ENCODE measurements around the gene ABHD1.
"Not testable (repeated sequence)": the region's sequence is repeated elsewhere in the genome, so short reads cannot be mapped to it uniquely, and the experiment has no call there.

ABHD1 gene

GRCh38 chr2:27087823-27088410 is 35.7 kb upstream of the ABHD1 start:
- DNase-seq, result no peak

- no peak for DNase-seq
Measured at GRCh38 chr2:27088634-27089033, 35.0 kb upstream of the ABHD1 start.

GRCh38 chr2:27089111-27089954 is 34.3 kb upstream of the ABHD1 start:
- no peak for DNase-seq

- DNase-seq, result no peak
Measured at GRCh38 chr2:27091746-27092695, 31.6 kb upstream of the ABHD1 start.

- no peak for DNase-seq
Measured at GRCh38 chr2:27092696-27093429, 30.8 kb upstream of the ABHD1 start.

GRCh38 chr2:27093430-27094352 is 29.9 kb upstream of the ABHD1 start:
- DNase-seq, result no peak

- no peak for DNase-seq
Measured at GRCh38 chr2:27094353-27094984, 29.1 kb upstream of the ABHD1 start.

GRCh38 chr2:27095427-27095744 is 28.2 kb upstream of the ABHD1 start:
- no peak for DNase-seq

- DNase-seq, result no peak
Measured at GRCh38 chr2:27095745-27096651, 27.6 kb upstream of the ABHD1 start.

- DNase-seq, result no peak
Measured at GRCh38 chr2:27096748-27097297, 26.8 kb upstream of the ABHD1 start.

- no peak for DNase-seq
Measured at GRCh38 chr2:27097341-27097740, 26.3 kb upstream of the ABHD1 start.

GRCh38 chr2:27099334-27099955 is 24.2 kb upstream of the ABHD1 start:
- DNase-seq, result no peak

- no peak for DNase-seq
Measured at GRCh38 chr2:27100036-27100435, 23.6 kb upstream of the ABHD1 start.

GRCh38 chr2:27102329-27102728 is 21.3 kb upstream of the ABHD1 start:
- no peak for DNase-seq

- DNase-seq, result no peak
Measured at GRCh38 chr2:27105981-27106380, 17.6 kb upstream of the ABHD1 start.

- DNase-seq, result no peak
Measured at GRCh38 chr2:27108221-27108620, 15.4 kb upstream of the ABHD1 start.

GRCh38 chr2:27109083-27109482 is 14.5 kb upstream of the ABHD1 start:
- no peak for DNase-seq

- not testable (repeated sequence) for DNase-seq
Measured at GRCh38 chr2:27110603-27111352, 12.8 kb upstream of the ABHD1 start.
